ENCODE data around the gene PALD1. TPM values are rescaled to one million over a fixed set of nuclear protein-coding genes. Genes with fewer than 3 reads are reported as not detected.

PALD1 gene
- total RNA-seq, 1 donor from 2014 or later = 3.9 TPM

- no peak for TF ChIP-seq CTCF (IDR thresholded peaks at IDR 0.05; ENCODE audit: insufficient read depth, low read length, poor library complexity, severe bottlenecking)
- no peak for DNase-seq (ENCODE audit: low read depth)
- Histone ChIP-seq H3K27me3 (ENCODE audit: control insufficient read depth, insufficient read depth, low read length) (no peaks in the 10 kb centered on the region), H3K4me3 (ENCODE audit: low read depth, low read length) (no peak overlapping the region), H3K36me3 (ENCODE audit: control insufficient read depth, insufficient read depth, low read length) (no peaks in the 10 kb centered on the region)
Observed at GRCh38 chr10:70541736-70542564, 63.4 kb downstream of the PALD1 start.

GRCh38 chr10:70542565-70542938, 64.0 kb downstream of the PALD1 start:
- no peak for DNase-seq (ENCODE audit: low read depth)
- TF ChIP-seq CTCF (IDR thresholded peaks at IDR 0.05; ENCODE audit: insufficient read depth, low read length, poor library complexity, severe bottlenecking) = no peak
- Histone ChIP-seq H3K27me3 (ENCODE audit: control insufficient read depth, insufficient read depth, low read length) (no peaks in the 10 kb centered on the region), H3K36me3 (ENCODE audit: control insufficient read depth, insufficient read depth, low read length) (no peaks in the 10 kb centered on the region), H3K4me3 (ENCODE audit: low read depth, low read length) (no peak overlapping the region)

GRCh38 chr10:70543911-70544310, 65.3 kb downstream of the PALD1 start:
- Histone ChIP-seq H3K36me3 (ENCODE audit: control insufficient read depth, insufficient read depth, low read length) (no peaks in the 10 kb centered on the region), H3K4me3 (ENCODE audit: low read depth, low read length) (no peak overlapping the region), H3K27me3 (ENCODE audit: control insufficient read depth, insufficient read depth, low read length) (no peaks in the 10 kb centered on the region)
- no peak for DNase-seq (ENCODE audit: low read depth)
- TF ChIP-seq CTCF (IDR thresholded peaks at IDR 0.05; ENCODE audit: insufficient read depth, low read length, poor library complexity, severe bottlenecking) = no peak

- Histone ChIP-seq H3K27me3 (ENCODE audit: control insufficient read depth, insufficient read depth, low read length) (no peaks in the 10 kb centered on the region), H3K36me3 (ENCODE audit: control insufficient read depth, insufficient read depth, low read length) (no peaks in the 10 kb centered on the region), H3K4me3 (ENCODE audit: low read depth, low read length) (no peak overlapping the region)
- no peak for DNase-seq (ENCODE audit: low read depth)
- TF ChIP-seq CTCF (IDR thresholded peaks at IDR 0.05; ENCODE audit: insufficient read depth, low read length, poor library complexity, severe bottlenecking) = no peak
Observed at GRCh38 chr10:70544431-70545340, 66.1 kb downstream of the PALD1 start.

GRCh38 chr10:70546584-70546983, 68.0 kb downstream of the PALD1 start:
- TF ChIP-seq CTCF (IDR thresholded peaks at IDR 0.05; ENCODE audit: insufficient read depth, low read length, poor library complexity, severe bottlenecking) = no peak
- H3K4me3 ChIP-seq (ENCODE audit: low read depth, low read length) = no peak overlapping the region
- DNase-seq (ENCODE audit: low read depth) = no peak
- no peaks in the 10 kb centered on the region for H3K36me3 ChIP-seq (ENCODE audit: control insufficient read depth, insufficient read depth, low read length)
- H3K27me3 ChIP-seq (ENCODE audit: control insufficient read depth, insufficient read depth, low read length) = no peaks in the 10 kb centered on the region

Data from kidney epithelial cell (primary cell).